Measurements from ENCODE around the gene NKAIN4.

NKAIN4 gene

GRCh38 chr20:63273059-63273579 lies 18.9 kb upstream of the NKAIN4 start:
- DNase-seq = no peak

GRCh38 chr20:63272105-63273058 lies 18.1 kb upstream of the NKAIN4 start, which contains the start of gene ARFGAP1:
TSS of gene ARFGAP1 (plus strand) at chr20:63272813. CDS start at chr20:63275581, 2,768 bp downstream.
- peak; percentile 51 for DNase-seq

GRCh38 chr20:63270606-63271325 lies 16.5 kb upstream of the NKAIN4 start:
- DNase-seq = no peak

GRCh38 chr20:63269724-63270123 lies 15.5 kb upstream of the NKAIN4 start:
- no peak for DNase-seq

- no peak for DNase-seq
Measured at GRCh38 chr20:63268671-63269439, 14.6 kb upstream of the NKAIN4 start.

GRCh38 chr20:63268256-63268655 lies 14.0 kb upstream of the NKAIN4 start:
- no peak for DNase-seq

- no peak for DNase-seq
Measured at GRCh38 chr20:63267691-63268090, 13.4 kb upstream of the NKAIN4 start.

GRCh38 chr20:63265891-63266515 lies 11.7 kb upstream of the NKAIN4 start:
- DNase-seq = no peak

GRCh38 chr20:63264519-63264918 lies 10.3 kb upstream of the NKAIN4 start:
- no peak for DNase-seq

- no peak for DNase-seq
Measured at GRCh38 chr20:63264000-63264399, 9.7 kb upstream of the NKAIN4 start.

GRCh38 chr20:63262836-63263235 lies 8.6 kb upstream of the NKAIN4 start:
- no peak for DNase-seq

GRCh38 chr20:63261795-63262528 lies 7.7 kb upstream of the NKAIN4 start:
- DNase-seq = no peak

GRCh38 chr20:63261060-63261794 lies 7.0 kb upstream of the NKAIN4 start:
- DNase-seq = no peak

- no peak for DNase-seq
Measured at GRCh38 chr20:63260521-63260920, 6.3 kb upstream of the NKAIN4 start.

- no peak for DNase-seq
Measured at GRCh38 chr20:63259734-63260460, 5.6 kb upstream of the NKAIN4 start.

GRCh38 chr20:63258781-63259180 lies 4.5 kb upstream of the NKAIN4 start:
- no peak for DNase-seq

GRCh38 chr20:63257629-63258028 lies 3.4 kb upstream of the NKAIN4 start:
- no peak for DNase-seq

GRCh38 chr20:63256954-63257353 lies 2.7 kb upstream of the NKAIN4 start:
- no peak for DNase-seq

GRCh38 chr20:63255931-63256704 lies 1.9 kb upstream of the NKAIN4 start:
- DNase-seq = no peak

Measured in GF-D8 (cell line).